Left lung (tissue), 10 donors: ENCODE measurements around the gene CCDC178. TPM values are rescaled to one million over a fixed set of nuclear protein-coding genes. Genes with fewer than 3 reads are reported as not detected.

ENCODE experiments used
- ATAC-seq: fragments of 200-7000 bp; cut with Tn5 transposase; one replicate; pipeline ENCODE4 v1.9.1; 2020; ENCODE audit warnings: moderate library complexity
- DNase-seq, 4 donors: peaks; one replicate each; pipeline ENCODE4 v3.0.0-alpha.2; 2013 to 2020
- H3K27ac ChIP-seq, 2 donors: fragments of 200-600 bp; sonication (generic) in 1 of 2; one replicate each; pipeline versions ENCODE4 v1.5.0 to v1.8.0; 2020 to 2021
- H3K27me3 ChIP-seq, 2 donors: fragments of 200-600 bp; sonication (generic) in 1 of 2; one replicate each; pipeline versions ENCODE4 v1.5.0 to v1.8.0; 2020 to 2021
- H3K36me3 ChIP-seq, 2 donors: fragments of 200-600 bp; sonication (generic) in 1 of 2; one replicate each; pipeline versions ENCODE4 v1.5.0 to v1.8.0; 2020 to 2021
- H3K4me1 ChIP-seq, 2 donors: fragments of 200-600 bp; one replicate each; pipeline ENCODE4 v1.8.0; 2021
- H3K4me3 ChIP-seq, 2 donors: fragments of 200-600 bp; sonication (generic) in 1 of 2; one replicate each; pipeline versions ENCODE4 v1.5.0 to v1.8.0; 2020 to 2021; ENCODE audit warnings: mild to moderate bottlenecking in 1 of 2
- H3K9me3 ChIP-seq, 2 donors: fragments of 200-600 bp; sonication (generic) in 1 of 2; one replicate each; pipeline versions ENCODE4 v1.5.0 to v1.8.0; 2020 to 2021
- CTCF ChIP-seq, 2 donors: fragments of 200-600 bp; sonication (generic) in 1 of 2; IDR thresholded peaks; one replicate each; pipeline versions ENCODE4 v1.5.0 to v1.8.0; 2021; ENCODE audit warnings: antibody characterized with exemption in 2 of 2
- intact Hi-C, 2 donors: fragments of 100-400 bp; cut with DNase I; formaldehyde crosslinking; loops; one replicate each; pipeline versions ENCODE4 v1.11.2 to v1.14.2; 2022
- polyA plus RNA-seq, 6 donors: library from polyadenylated mRNA; unstranded; fragments of 120-200 nt; gene quantifications; one replicate each; pipeline ENCODE4 v1.2.1, GENCODE V29; 2013; ENCODE audit not compliant: insufficient read length in 6 of 6
- total RNA-seq, 2 donors: library from RNA; stranded (reverse); fragmentation: NEBNext Ultra II Directional; extraction: Animal tissue kit (Norgen Biotek cat#: 25700); gene quantifications; one replicate each; pipeline ENCODE4 v1.2.1, GENCODE V29; 2021
- donor health status: DM: no; HTN: yes; CAD: no.
- donor health status: DM: no; HTN: no; CAD: no.

Gene CCDC178
- total and polyA plus RNA-seq, 8 donors, result 0.73 to 2.9 (median 2.2) TPM; not detected in 1

GRCh38 chr18:33020877-33021276 lies 419.6 kb downstream of the CCDC178 start:
- intact Hi-C loops, result no loop called here
- no peak for ATAC-seq
- H3K9me3 ChIP-seq, result no peaks in the 10 kb centered on the region
- DNase-seq, result no peak
- H3K36me3 ChIP-seq, result no peaks in the 10 kb centered on the region
- no peak for TF ChIP-seq CTCF (IDR thresholded peaks at IDR 0.05)
- no peaks in the 10 kb centered on the region for H3K27me3 ChIP-seq
- no peaks in the 10 kb centered on the region for H3K4me1 ChIP-seq
- no peak overlapping the region for H3K4me3 ChIP-seq
- no peak overlapping the region for H3K27ac ChIP-seq

DNA sequence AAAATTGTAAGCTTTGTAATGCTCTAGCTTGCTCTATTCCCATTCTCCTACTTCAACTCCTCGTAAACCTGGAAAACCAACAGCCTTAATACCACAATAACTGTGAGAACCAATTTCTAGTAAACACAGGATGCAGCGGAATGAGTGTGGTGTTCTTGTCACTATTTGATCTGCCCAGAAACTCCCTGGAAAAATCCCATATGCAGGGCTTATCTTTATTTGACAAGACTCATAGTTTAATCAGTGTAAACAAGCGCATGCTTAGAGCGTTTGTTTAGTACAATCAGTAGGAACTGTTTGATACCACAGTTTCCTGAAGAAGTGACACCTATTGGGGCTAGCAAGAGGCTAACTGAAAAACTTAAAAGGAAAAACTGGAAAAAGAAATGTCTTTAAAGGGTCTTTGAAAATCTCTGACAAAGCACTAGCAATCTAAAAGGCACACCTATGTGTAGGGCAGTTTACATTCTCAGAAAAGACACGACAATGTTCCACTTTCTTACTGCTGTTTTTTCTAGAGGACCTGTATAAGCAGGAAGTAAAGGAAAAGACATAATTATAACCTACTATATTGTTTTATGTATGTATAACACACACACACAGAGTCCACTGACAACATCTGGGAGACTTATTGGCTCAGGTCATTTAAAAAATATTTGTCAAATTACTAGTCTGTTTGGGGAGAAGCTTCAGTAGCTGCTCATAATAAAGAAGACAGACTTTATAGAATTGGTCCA lies 426.3 kb downstream of the CCDC178 start:
- intact Hi-C loops, result no loop called here
- Histone ChIP-seq H3K4me1 (no peaks in the 10 kb centered on the region), H3K27ac (no peak overlapping the region), H3K27me3 (no peaks in the 10 kb centered on the region), H3K36me3 (no peaks in the 10 kb centered on the region), H3K9me3 (no peaks in the 10 kb centered on the region), H3K4me3 (no peak overlapping the region)
- no peak for TF ChIP-seq CTCF (IDR thresholded peaks at IDR 0.05)
- ATAC-seq, result no peak
- peak in 1 of 4 donors; percentile 7 for DNase-seq

DNA sequence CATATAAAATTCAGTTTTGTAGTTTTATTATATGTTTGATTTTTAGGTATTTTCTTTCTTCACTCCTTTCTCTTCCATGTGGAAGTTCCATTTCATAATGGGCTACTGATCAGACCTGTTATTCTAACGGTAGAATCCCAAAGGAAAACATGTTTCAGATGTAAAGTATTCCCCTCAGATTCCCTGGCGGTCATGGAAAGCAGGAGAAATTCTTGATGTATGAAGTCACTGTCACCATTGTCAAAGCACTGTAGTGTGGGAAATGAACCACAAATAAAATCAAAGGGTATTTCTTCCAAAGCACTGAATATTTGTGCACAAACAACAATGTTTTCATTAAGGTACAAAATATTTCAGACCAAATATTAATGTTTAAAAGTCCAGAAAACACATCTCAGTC lies 430.4 kb downstream of the CCDC178 start:
- Histone ChIP-seq H3K27me3 (no peaks in the 10 kb centered on the region), H3K36me3 (no peaks in the 10 kb centered on the region), H3K4me1 (no peaks in the 10 kb centered on the region), H3K27ac (no peak overlapping the region), H3K9me3 (no peaks in the 10 kb centered on the region), H3K4me3 (no peak overlapping the region)
- ATAC-seq (no peak), DNase-seq (no peak)
- intact Hi-C loops, result no loop called here
- TF ChIP-seq CTCF (IDR thresholded peaks at IDR 0.05), result no peak

DNA sequence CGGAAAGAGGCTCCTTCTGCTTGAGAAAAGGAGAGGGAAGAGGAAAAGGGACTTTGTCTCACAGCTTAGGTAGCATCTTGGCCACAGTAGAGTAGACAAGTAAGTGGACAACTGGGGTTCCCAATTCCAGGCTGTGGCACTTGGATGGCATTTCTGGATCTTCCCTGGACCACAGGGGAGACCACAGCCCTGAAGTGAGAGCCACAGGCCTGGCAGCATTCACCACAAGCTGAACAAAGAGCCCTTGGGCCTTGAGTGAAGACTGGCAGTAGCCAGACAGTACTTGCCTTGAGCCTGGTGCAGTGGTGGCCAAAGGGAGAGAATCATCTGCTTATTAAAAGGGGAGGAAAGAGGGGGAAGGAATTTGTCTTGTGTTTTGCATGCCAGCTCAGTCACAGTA lies 441.6 kb downstream of the CCDC178 start:
- TF ChIP-seq CTCF (IDR thresholded peaks at IDR 0.05), result no peak
- DNase-seq, result no peak

GRCh38 chr18:32998285-32998684 lies 442.2 kb downstream of the CCDC178 start:
- intact Hi-C loops, result no loop called here
- Histone ChIP-seq H3K9me3 (peaks cover 0 to 17% of the 10 kb centered on the region in 2 donors), H3K4me3 (no peak overlapping the region), H3K36me3 (no peaks in the 10 kb centered on the region), H3K27me3 (no peaks in the 10 kb centered on the region), H3K4me1 (no peaks in the 10 kb centered on the region), H3K27ac (no peak overlapping the region)
- no peak for TF ChIP-seq CTCF (IDR thresholded peaks at IDR 0.05)
- no peak for DNase-seq
- no peak for ATAC-seq

More for the DNA sequence above, 441.6 kb downstream of the CCDC178 start:
- H3K4me1 ChIP-seq, result no peaks in the 10 kb centered on the region
- H3K36me3 ChIP-seq, result no peaks in the 10 kb centered on the region
- intact Hi-C loops, result no loop called here
- H3K4me3 ChIP-seq, result no peak overlapping the region
- H3K9me3 ChIP-seq, result peaks cover 0 to 17% of the 10 kb centered on the region in 2 donors
- no peaks in the 10 kb centered on the region for H3K27me3 ChIP-seq
- no peak for ATAC-seq
- no peak overlapping the region for H3K27ac ChIP-seq
